Left ventricle myocardium superior (tissue), 1 donor: ENCODE data around the gene SERPINB2. TPM values are rescaled to one million over a fixed set of nuclear protein-coding genes. Genes with fewer than 3 reads are reported as not detected.

Source experiments
- ATAC-seq: fragments of 200-7000 bp; cut with Tn5 transposase; one replicate; pipeline ENCODE4 v1.9.1; 2020; ENCODE audit warnings: mild to moderate bottlenecking, moderate library complexity
- DNase-seq: peaks from one replicate; pipeline ENCODE4 v3.0.0-alpha.2; 2020
- intact Hi-C: fragments of 100-400 bp; cut with micrococcal nuclease; formaldehyde crosslinking; loops from one replicate; pipeline ENCODE4 v1.11.0; 2022
- total RNA-seq: library from RNA; stranded (reverse); fragmentation: NEBNext Ultra II Directional; extraction: Animal tissue kit (Norgen Biotek cat#: 25700); gene quantifications from one replicate; pipeline ENCODE4 v1.2.1, GENCODE V29; 2021
- donor health status: DM: no; HTN: yes; CAD: no; lungs with severe emphysema.

The SERPINB2 gene
- total RNA-seq, 1 donor from 2014 or later: not detected

DNA sequence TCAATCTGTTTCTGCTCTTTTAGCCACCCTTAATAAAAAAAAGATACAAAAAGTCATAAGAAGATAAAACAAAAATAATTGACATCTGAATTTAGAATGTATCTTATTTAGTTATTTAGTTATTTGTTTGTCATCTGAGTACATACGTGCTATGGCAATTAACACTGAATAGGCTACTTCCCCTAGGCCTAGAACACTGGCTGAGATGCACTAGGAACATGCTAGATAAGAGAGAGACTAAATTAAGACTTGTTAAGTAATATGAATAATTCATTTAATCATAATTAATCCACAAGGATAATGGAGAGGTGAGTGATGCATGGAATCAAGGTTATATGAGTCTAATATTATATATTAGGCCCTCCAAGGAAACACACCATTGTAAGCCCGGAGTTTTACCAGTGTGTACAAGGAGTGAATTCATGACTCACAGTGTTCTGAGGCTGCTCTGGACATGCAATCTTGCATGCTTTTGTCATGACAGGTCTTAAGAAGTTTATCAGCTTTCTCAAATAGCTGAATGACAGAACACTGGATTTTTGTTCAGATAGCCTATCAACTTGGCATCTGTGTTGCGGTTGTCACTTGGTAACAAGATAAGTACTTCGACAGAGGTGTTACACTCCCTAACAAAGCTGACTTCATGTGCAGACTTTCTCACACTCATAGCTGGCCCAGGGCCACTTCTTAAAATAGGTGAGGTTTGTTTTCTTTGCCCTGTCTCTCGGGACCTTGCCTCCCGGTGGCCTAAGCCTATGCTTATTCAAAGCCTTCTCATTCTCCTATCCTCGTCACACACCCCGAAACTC is 5.0 kb upstream of the SERPINB2 start:
- DNase-seq (peak; percentile 33), ATAC-seq (peak; percentile 97)
- intact Hi-C loops: no loop called here

GRCh38 chr18:63883617-63884016 is 3.9 kb upstream of the SERPINB2 start:
- intact Hi-C loops: no loop called here
- no peak for ATAC-seq
- no peak for DNase-seq

DNA sequence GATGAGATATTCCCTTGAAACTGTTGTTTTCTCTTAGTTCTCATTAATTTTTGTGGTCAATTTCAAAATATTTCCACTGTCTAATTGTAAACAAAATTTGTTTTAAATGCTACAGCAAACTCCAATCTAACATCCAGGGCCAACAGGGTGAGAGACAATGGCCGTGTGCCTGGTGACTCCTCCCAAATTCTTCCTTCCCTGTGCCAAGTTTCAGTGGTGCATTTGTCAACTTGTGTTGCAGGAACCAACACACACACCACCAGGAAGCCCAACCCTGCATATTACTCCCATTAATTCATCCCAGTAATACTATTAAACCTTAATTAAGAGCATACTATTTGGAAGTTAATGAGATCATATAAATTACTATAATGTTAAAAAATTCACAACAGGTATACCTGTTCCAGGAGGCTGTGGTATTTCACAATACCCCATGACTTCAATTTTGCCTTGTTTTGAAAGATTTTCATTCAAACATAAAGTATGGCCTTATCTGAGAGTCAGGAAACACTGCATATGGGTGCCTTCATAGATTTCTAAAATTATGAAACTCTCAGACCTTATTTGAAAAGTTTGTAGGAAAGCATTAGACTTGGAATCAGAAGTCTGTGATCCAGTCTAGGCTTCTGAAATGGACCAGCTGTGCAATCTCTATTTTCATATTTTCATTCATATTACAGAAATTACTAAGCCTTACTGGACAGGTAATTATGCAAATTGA is 1.1 kb downstream of the SERPINB2 start:
- DNase-seq (no peak), ATAC-seq (no peak)
- intact Hi-C loops: no loop called here

DNA sequence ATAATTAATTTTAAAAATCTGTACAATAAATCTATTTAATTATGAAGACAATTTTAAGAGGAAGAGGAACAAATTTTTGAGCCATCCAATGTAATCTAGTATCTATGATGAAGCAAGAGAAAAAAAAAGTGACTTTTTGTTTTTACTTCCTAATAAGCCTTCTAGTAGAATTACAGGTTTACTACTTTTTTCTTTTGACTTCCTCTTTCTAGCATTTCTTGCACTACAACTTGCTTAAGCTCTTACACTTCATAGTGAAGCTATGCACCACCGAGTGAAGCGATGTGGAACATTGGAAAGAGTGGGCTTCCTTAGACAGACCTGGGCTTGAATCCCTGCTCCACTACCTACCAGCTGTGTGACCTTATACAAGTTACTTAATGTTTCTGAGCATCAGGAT is 2.1 kb downstream of the SERPINB2 start:
- DNase-seq (no peak), ATAC-seq (no peak)
- intact Hi-C loops: no loop called here

- no peak for DNase-seq
Observed at GRCh38 chr18:63890237-63890949, 2.9 kb downstream of the SERPINB2 start.

GRCh38 chr18:63890950-63891304 is 3.4 kb downstream of the SERPINB2 start:
- DNase-seq: no peak
- intact Hi-C loops: no loop called here
- ATAC-seq: no peak

More at GRCh38 chr18:63890237-63890949, 2.9 kb downstream of the SERPINB2 start:
- intact Hi-C loops: no loop called here
- no peak for ATAC-seq

DNA sequence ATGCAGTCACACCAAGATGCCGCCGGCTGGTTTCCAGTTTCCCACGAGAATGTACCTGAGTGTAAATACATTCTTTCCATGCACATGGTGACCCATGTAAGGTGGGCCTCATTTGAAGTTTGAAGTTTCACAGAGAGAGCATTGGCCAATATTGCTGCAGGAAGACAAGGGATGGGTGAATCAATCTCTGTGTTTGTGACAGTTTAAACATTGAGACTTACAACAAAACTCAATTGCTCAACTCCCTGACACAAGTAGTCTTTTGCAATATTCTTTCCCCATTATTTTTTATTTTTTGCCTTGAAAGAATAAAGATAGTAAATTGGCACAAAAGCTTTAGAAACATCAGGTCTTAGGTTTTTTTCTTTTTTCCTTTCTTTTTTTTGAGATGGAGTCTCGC is 5.1 kb downstream of the SERPINB2 start:
- intact Hi-C loops: no loop called here
- DNase-seq (no peak), ATAC-seq (no peak)

GRCh38 chr18:63894106-63894772 is 6.7 kb downstream of the SERPINB2 start:
- DNase-seq: no peak
- intact Hi-C loops: no loop called here
- no peak for ATAC-seq

GRCh38 chr18:63895190-63895589 is 7.7 kb downstream of the SERPINB2 start:
- ATAC-seq (no peak), DNase-seq (no peak)
- intact Hi-C loops: no loop called here

- intact Hi-C loops: no loop called here
- DNase-seq: no peak
- ATAC-seq: no peak
Observed at GRCh38 chr18:63897072-63897471, 9.6 kb downstream of the SERPINB2 start.

DNA sequence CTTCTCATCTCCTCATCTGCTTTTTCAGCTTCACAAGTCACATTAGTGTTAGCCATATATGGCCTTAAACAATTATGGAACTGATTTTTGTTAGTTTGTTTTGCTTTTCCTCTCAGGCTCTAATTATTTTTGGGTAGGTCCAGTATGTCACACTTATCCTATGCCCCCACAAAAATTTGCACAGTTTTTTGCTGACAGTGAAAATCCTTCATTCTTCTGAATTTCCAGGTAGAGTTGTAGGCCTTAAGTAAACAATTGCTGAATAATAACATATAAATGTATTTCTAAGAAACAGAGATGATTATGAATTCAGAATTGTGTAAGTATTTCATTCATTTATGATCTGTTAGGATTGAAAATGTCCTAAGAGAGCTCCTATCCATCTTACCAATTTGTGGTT is 11.7 kb downstream of the SERPINB2 start:
- DNase-seq (no peak), ATAC-seq (no peak)
- intact Hi-C loops: no loop called here

DNA sequence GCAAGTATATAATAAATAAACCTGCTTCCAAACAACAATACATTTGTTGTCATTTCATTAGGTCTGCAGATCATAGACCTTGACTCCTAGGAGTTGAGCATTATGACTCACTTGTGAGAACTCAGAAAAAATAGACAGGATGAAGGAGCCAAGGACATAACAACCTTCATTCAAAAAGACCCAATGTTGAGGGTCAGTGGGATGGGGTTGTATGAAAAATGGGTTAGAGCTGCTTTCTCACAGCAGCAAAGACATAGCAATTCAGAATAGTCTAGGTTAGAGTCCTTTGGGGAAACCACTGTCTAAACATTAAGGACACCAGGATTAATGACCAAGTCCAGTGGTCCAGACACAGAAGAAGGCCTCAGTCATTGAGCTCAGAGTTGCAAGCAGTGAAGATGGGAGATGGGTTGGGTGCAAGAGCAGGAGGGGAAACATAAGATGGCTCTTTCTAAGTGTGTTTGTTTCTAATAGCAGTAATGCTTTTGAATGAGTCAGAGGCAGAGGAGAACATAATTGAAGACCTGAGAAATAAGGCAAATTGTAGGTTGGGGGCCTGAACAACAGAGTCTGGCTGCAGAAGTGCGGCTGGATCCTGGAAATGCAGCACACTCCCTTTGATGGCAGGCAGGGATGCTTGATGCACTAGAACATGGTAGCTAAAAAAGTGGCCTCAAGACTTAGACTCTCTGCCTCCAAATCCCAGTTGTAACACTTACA is 16.5 kb downstream of the SERPINB2 start:
- intact Hi-C loops: no loop called here
- DNase-seq (no peak), ATAC-seq (no peak)

- intact Hi-C loops: no loop called here
- ATAC-seq (no peak), DNase-seq (no peak)
Observed at GRCh38 chr18:63904694-63905093, 17.2 kb downstream of the SERPINB2 start.

DNA sequence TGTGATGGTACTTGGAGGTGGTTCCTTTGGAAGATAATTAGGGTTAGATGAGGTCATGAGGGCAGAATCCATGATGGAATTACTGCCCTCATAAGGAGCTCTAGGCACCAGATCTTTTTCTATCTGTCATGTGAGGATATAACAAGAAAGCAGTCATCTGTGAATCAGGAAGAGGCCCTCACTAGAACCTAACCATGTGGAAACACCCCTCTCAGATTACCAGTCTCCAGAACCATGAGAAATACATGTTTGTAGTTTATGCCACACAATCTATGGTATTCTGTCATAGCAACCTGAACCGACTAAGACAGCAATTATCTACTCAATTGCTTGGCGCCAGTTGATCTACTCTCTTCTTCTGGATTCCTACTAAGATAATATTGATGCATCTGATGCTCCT is 17.9 kb downstream of the SERPINB2 start:
- intact Hi-C loops: no loop called here
- DNase-seq (no peak), ATAC-seq (no peak)

- intact Hi-C loops: no loop called here
- DNase-seq (no peak), ATAC-seq (no peak)
Observed at GRCh38 chr18:63906056-63906455, 18.6 kb downstream of the SERPINB2 start.

GRCh38 chr18:63907664-63908063 is 20.2 kb downstream of the SERPINB2 start, which contains the start of gene SERPINB10:
Gene SERPINB10, plus strand, starts transcription at chr18:63907958. Its CDS starts 7,553 bp downstream, at chr18:63915511.
- DNase-seq: no peak
- ATAC-seq: no peak
- intact Hi-C loops: no loop called here

DNA sequence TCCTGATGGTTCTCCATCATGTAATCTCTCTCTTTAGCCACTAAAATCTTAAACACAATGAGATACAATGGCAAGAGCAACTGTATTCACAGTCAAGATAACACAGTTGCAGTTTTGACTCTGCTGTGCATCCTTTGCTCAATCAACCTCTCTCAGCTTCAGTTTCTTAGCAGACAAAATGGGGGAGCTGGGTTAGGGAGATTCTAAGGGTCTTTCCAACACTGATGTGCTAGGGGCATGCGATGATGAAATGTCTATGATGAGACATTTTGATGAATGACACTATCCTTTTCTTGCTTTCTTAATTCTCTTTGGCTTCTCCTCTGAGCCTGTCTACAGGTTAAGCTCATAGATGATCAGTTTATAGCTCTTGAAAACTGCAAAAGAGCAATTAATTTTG is 21.4 kb downstream of the SERPINB2 start:
- intact Hi-C loops: no loop called here
- ATAC-seq: no peak
- DNase-seq: no peak

DNA sequence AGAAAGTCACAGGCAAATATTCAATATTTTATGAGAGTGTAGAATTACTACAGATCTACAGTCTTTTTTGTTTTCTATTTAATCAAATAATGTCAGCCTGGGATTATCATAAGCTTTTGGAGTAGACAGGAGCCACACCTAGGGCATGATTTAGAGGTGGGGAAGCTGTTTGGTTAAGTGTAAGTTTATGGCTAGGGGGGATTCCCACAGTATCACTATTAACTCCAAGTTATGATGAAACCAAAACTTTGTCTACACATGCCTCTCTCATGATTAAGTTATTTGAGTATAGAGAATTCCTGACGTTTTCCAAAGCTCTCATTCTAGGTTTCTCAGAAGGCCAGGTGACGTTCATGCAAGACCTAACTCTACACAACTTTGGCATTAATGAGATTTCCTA is 22.4 kb downstream of the SERPINB2 start:
- ATAC-seq (no peak), DNase-seq (no peak)
- intact Hi-C loops: no loop called here

GRCh38 chr18:63917817-63918216 is 30.3 kb downstream of the SERPINB2 start:
- ATAC-seq (no peak), DNase-seq (no peak)
- intact Hi-C loops: no loop called here
